ENCODE measurements around the gene AWAT1.
"Not testable (repeated sequence)": the region's sequence is repeated elsewhere in the genome, so short reads cannot be mapped to it uniquely, and the experiment has no call there.

The AWAT1 gene

GRCh38 chrX:70234355-70234754, at the start of gene AWAT1:
AWAT1 (plus strand) TSS chrX:70234655; CDS start chrX:70234696, 41 bp downstream.
- no peak for DNase-seq

GRCh38 chrX:70190225-70190624, 44.2 kb upstream of the AWAT1 start:
- DNase-seq = no peak

DNA sequence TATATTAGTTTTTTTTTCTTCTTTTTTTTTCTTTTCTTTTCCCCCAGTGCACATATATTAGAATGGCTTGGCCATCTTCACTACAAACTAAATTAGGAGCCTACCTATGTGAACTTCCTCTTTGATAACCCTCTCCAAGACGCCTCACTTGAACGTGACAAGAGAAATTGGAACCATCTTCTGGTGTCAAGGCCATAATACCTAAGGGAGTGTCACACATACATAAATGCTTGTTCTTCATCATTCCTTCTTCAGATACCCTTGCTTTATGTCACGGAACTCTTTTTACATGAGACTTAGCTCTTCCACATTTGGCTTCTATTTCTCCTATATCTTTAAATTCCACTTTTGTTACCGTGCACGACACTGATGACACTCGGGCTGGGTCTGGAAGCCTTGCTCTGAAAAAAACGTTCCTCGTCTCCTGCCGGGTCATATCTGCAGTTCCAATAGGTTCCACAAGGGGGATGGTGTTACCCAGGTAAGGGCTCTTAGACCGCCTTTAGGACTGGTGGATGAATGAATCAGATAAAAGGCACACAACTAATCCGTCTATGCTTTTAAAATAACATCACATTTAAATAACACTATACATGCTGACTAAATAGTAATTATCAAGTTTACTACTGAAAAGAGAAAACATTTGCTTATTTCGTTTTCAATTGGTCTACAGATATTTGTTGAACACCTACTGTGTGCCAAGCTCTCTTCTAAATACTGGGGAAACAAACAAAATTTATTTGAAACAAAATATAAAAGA, 37.3 kb upstream of the AWAT1 start:
- peak; percentile 68 to 74 for DNase-seq

DNA sequence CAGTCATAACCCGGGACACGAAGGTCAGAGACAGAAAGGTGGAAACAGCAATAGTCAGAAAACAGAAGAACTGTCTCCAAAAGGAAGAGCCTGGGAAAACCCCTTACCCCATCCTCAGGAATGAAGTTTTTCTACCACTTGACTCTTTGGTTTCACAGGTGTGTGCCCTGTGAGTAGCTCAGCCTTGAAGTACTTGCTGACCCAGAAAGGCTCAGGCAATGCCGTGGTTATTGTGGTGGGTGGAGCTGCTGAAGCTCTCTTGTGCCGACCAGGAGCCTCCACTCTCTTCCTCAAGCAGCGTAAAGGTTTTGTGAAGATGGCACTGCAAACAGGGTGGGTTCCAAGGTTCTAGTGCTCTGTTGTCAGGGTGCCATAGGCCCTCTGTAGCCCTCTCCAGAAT, 32.7 kb upstream of the AWAT1 start:
- DNase-seq = no peak

- no peak for DNase-seq
Measured at GRCh38 chrX:70208479-70208878, 26.0 kb upstream of the AWAT1 start.

DNA sequence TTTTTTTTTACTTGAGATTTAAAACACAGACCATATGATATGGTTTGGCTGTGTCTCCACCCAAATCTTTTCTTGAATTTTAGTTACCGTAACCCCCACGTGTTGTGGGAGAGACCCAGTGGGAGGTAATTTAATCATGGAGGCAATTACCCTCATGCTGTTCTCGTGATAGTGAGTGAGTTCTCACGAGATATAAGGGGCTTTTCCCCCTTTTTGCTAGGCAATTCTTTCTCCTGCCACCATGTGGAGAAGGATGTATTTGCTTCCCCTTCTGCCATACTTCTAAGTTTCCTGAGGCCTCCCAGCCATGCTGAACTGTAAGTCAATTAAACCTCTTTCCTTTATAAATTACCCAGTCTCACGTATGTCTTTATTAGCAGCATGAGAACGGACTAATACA, 24.9 kb upstream of the AWAT1 start:
- DNase-seq = not testable (repeated sequence)

DNA sequence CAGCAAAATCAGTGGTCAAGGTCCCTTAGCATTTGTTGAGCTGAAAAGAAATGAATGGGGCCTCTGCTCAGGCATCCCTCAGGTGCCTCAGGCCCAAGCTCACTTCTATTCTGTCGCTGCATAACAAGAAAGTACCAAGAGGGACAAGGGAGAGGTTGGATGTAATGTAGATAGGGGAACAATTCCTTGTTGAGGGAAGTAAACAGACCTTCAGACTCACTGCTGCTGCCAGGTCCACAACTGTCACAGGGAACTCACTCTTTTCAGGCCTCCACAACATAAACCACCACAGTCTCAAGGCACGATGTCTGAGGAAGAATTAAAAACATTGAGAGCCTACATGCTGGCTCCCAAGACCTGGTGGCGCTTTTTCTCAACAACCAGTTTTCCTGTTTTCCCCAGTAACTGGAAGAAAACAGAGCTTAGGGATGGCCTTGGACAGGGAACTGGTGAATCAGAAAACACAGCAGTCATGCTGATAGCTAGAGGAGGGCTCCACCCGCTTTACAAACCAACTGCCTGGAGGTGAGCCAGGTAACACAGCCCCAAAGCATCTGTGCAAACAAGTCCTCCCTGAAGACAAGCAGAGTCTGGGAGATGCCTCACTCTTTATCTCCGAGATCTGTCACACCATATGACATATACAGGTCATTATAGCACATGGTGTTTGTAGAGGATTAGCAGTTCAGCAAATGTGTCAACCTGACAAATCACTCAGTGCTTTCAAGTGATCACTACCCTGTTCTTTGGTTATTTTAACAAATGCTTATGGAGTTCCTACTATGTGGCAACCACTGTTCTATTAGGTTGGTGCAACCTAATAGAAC, 14.3 kb upstream of the AWAT1 start:
- no peak for DNase-seq

GRCh38 chrX:70226048-70226447, 8.4 kb upstream of the AWAT1 start:
- DNase-seq = no peak

DNA sequence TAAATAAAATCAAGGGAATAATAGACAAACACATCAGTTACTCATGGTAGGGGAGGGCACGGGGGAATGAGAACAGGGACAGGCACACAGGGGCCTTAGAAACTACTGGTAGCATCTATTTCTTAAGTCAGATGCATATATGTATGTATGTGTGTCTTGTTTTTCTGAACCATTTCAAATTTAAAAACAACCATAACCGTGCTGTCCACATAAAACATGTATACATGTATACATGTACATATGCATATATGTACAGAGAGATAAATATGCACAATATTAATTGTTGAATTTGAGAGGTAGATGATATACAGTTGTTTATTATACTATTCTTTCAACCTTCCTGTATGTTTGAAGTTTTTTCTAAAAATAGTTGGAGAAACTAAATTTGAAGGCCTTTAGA, 7.8 kb upstream of the AWAT1 start:
- DNase-seq = no peak

GRCh38 chrX:70231666-70232065, 2.8 kb upstream of the AWAT1 start:
- DNase-seq = no peak

DNA sequence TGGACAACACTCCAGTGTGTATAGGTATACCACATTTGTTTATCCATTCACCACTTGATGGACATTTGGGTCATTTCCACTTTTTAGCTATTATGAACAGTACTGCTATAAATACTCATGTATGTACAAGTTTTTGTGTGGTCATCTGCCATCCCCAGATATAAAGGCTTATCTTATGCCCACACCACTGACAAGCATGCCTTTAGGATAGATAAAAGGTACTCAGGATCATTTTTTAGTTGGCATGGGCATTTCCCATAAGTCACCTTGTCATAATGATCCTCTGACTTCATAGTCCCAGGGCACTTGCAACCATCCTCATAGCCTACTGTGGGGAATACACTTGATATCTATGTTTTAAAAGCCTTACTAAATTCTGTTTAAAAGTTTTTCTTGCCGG, 6.3 kb downstream of the AWAT1 start:
- DNase-seq = no peak

GRCh38 chrX:70241501-70241900, 7.0 kb downstream of the AWAT1 start:
- no peak for DNase-seq

GRCh38 chrX:70243601-70244000, 9.1 kb downstream of the AWAT1 start:
- DNase-seq = not testable (repeated sequence)

- no peak for DNase-seq
Measured at GRCh38 chrX:70244881-70245280, 10.4 kb downstream of the AWAT1 start.

- DNase-seq = no peak
Measured at GRCh38 chrX:70247252-70247651, 12.8 kb downstream of the AWAT1 start.

GRCh38 chrX:70252491-70252890, 18.0 kb downstream of the AWAT1 start:
- no peak for DNase-seq

- no peak for DNase-seq
Measured at GRCh38 chrX:70253377-70254062, 19.1 kb downstream of the AWAT1 start.

DNA sequence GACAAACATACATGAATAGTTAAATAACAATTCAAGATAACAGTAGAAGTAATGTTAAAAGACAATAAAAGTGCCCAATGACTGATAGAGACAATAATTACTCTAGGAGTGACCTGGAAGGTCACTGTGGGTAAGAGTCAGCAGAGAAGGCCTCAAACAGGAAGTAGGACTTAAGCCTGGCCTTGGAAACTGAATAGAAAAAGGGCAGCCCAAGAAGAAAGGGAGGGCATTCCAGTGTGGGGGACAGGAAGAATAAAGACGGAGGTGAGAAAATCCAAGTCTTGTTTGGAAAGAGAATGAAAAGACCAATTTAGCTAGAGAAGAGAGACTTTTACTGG, 19.6 kb downstream of the AWAT1 start:
- DNase-seq = no peak

- no peak for DNase-seq
Measured at GRCh38 chrX:70254909-70255308, 20.5 kb downstream of the AWAT1 start.

- DNase-seq = no peak
Measured at GRCh38 chrX:70255452-70255851, 21.0 kb downstream of the AWAT1 start.

- no peak for DNase-seq
Measured at GRCh38 chrX:70257423-70258288, 23.2 kb downstream of the AWAT1 start.

GRCh38 chrX:70260104-70260503, 25.6 kb downstream of the AWAT1 start, which contains the start of gene P2RY4:
P2RY4 (minus strand) TSS chrX:70260204; CDS start chrX:70259624, 580 bp downstream.
- no peak for DNase-seq
